Stimulated activated naive CD8-positive, alpha-beta T cell treated with anti-CD3 and anti-CD28 coated beads, Interleukin-15, amount 100 ng/mL, for 72 hours (primary cell): ENCODE results near the gene ARHGAP6.
"Not testable (repeated sequence)": the region's sequence is repeated elsewhere in the genome, so short reads cannot be mapped to it uniquely, and the experiment has no call there.

ENCODE experiments used
- ATAC-seq: fragments of 150-1000 bp; cut with Tn5 transposase; 2 replicates; pipeline ENCODE4 v1.10.0; 2021; ENCODE audit warnings: mild to moderate bottlenecking, moderate library complexity
- DNase-seq, 2 donors: peaks; one replicate each; pipeline ENCODE4 v3.0.0; 2021 to 2022
- H3K27ac Mint-ChIP-seq, 2 donors: one replicate each; pipeline ENCODE4 v1.8.0; 2022; ENCODE audit warnings: mild to moderate bottlenecking in 2 of 2, mixed read lengths in 2 of 2, moderate library complexity in 2 of 2
- H3K27me3 Mint-ChIP-seq: one replicate; pipeline ENCODE4 v1.8.0; 2022; ENCODE audit warnings: mixed read lengths
- H3K4me1 Mint-ChIP-seq: one replicate; pipeline ENCODE4 v1.8.0; 2022; ENCODE audit warnings: mild to moderate bottlenecking, mixed read lengths
- H3K4me3 Mint-ChIP-seq, 2 donors: one replicate each; pipeline ENCODE4 v1.8.0; 2022; ENCODE audit warnings: mild to moderate bottlenecking in 2 of 2, mixed read lengths in 2 of 2, moderate library complexity in 1 of 2
- H3K9me3 Mint-ChIP-seq, 2 donors: one replicate each; pipeline ENCODE4 v1.8.0; 2022; ENCODE audit warnings: mixed read lengths in 2 of 2

The ARHGAP6 gene

GRCh38 chrX:11664211-11665167, 1.2 kb downstream of the ARHGAP6 start:
- Mint-ChIP-seq H3K27me3 (peaks cover 74% of the 10 kb centered on the region), H3K9me3 (no peaks in the 10 kb centered on the region), H3K4me1 (peaks cover 22% of the 10 kb centered on the region), H3K27ac (no peak overlapping the region), H3K4me3 (peak overlapping the region; percentile 49 to 73)
- ATAC-seq (peak; percentile 28), DNase-seq (peak in 1 of 2 donors; percentile 0)

DNA sequence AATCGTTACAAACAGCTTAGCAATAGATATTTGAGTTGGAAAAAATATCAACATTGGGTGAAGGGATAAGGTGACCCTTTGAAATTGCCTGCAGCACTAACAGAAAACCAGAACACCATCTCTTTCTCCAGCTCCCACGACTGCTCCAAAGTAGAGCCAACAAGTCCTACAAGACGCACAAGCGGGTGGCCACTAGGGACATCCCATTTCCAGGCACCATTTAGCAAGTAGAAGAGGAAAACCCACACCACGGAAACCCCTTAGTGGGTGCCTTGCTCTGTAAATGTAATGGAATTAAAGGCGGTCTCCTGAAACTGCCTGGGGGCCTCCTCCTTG, 1.9 kb downstream of the ARHGAP6 start:
- no peaks in the 10 kb centered on the region for H3K9me3 Mint-ChIP-seq
- DNase-seq: no peak
- no peak overlapping the region for H3K27ac Mint-ChIP-seq
- peak overlapping the region; percentile 49 to 73 for H3K4me3 Mint-ChIP-seq
- peaks cover 22% of the 10 kb centered on the region for H3K4me1 Mint-ChIP-seq
- H3K27me3 Mint-ChIP-seq: peaks cover 70% of the 10 kb centered on the region
- ATAC-seq: no peak

DNA sequence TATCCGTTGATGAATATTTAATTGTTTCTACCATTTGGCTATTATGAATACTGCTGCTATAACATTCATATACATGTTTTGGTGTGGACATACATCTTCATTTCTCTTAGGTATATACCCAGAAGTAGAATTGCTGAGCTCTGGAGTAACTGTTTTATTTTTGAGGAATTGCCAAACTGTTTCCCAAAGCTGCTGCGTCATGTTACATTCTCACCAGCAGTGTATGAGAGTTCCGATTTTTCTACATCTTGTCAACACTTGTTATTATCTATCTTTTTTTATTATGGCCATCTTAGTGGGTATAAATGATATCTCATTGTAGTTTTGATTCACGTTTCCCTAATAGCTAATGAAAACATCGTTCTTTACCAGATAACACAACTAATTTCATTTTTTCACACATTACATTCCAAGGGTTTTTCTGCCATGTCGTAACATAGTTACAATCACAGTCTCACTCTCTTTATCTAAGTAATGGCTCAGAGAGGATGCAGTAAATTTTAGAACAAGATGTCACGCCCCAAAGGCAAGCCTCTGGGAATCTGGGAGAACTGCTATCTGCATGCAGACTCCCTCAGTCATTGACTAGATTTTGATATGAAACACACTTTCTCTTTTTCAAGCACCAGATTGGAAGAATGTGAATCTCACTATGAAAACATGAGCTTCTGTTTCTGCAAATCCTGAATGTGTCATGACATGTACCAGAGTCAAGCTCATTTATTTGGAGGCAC, 10.3 kb downstream of the ARHGAP6 start:
- Mint-ChIP-seq H3K27me3 (peaks cover 19% of the 10 kb centered on the region), H3K4me1 (no peaks in the 10 kb centered on the region), H3K27ac (no peak overlapping the region), H3K4me3 (no peak overlapping the region), H3K9me3 (no peaks in the 10 kb centered on the region)
- ATAC-seq (no peak), DNase-seq (no peak)

- Mint-ChIP-seq H3K4me1 (no peaks in the 10 kb centered on the region), H3K4me3 (no peak overlapping the region), H3K9me3 (no peaks in the 10 kb centered on the region), H3K27ac (no peak overlapping the region), H3K27me3 (peaks cover 12% of the 10 kb centered on the region)
- DNase-seq: no peak
- no peak for ATAC-seq
Observed at GRCh38 chrX:11648705-11649519, 16.8 kb downstream of the ARHGAP6 start.

GRCh38 chrX:11647138-11647537, 18.6 kb downstream of the ARHGAP6 start:
- Mint-ChIP-seq H3K4me1 (no peaks in the 10 kb centered on the region), H3K9me3 (no peaks in the 10 kb centered on the region), H3K4me3 (no peak overlapping the region), H3K27me3 (peaks cover 12% of the 10 kb centered on the region), H3K27ac (no peak overlapping the region)
- ATAC-seq (no peak), DNase-seq (no peak)

- Mint-ChIP-seq H3K27me3 (peaks cover 19% of the 10 kb centered on the region), H3K9me3 (no peaks in the 10 kb centered on the region), H3K4me3 (no peak overlapping the region), H3K4me1 (no peaks in the 10 kb centered on the region), H3K27ac (no peak overlapping the region)
- DNase-seq (no peak), ATAC-seq (no peak)
Observed at GRCh38 chrX:11641349-11642065, 24.2 kb downstream of the ARHGAP6 start.

- H3K4me3 Mint-ChIP-seq: no peak overlapping the region
- ATAC-seq (no peak), DNase-seq (no peak)
- H3K4me1 Mint-ChIP-seq: no peaks in the 10 kb centered on the region
- H3K27ac Mint-ChIP-seq: no peak overlapping the region
- H3K27me3 Mint-ChIP-seq: peaks cover 7% of the 10 kb centered on the region
- H3K9me3 Mint-ChIP-seq: no peaks in the 10 kb centered on the region
Observed at GRCh38 chrX:11640089-11640488, 25.6 kb downstream of the ARHGAP6 start.

GRCh38 chrX:11632732-11633131, 33.0 kb downstream of the ARHGAP6 start:
- ATAC-seq: no peak
- H3K9me3 Mint-ChIP-seq: no peaks in the 10 kb centered on the region
- DNase-seq: no peak
- no peak overlapping the region for H3K4me3 Mint-ChIP-seq
- H3K27me3 Mint-ChIP-seq: peaks cover 12% of the 10 kb centered on the region
- H3K27ac Mint-ChIP-seq: no peak overlapping the region
- H3K4me1 Mint-ChIP-seq: no peaks in the 10 kb centered on the region

DNA sequence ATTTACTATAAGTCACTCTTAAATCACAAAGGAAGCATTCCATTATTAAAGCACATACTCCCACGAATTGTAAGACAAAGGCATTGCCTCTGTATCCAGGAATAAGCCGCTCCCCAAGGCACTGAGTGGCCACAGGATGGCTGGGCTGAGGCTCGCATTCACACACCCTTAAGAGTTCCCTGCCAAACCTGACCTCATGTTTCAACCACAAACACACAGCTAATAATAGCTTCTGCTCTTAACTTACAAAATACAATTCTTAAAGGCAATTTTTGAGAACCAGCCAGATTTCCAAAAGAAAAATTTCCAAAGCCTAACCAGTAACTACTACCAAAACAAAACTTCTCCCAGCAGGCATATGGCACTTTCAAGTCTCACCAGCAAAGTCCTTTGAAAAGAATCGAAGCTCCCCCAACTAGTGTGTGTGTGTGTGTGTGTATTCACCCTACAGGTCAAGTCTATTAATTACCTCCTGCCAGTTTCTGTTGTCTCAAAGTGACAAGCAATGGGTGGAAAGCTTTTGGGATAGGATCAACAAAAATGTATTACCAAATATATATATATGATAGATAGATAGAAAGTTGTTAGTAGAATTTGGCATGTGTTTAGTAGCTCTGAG, 36.0 kb downstream of the ARHGAP6 start:
- no peak overlapping the region for H3K27ac Mint-ChIP-seq
- ATAC-seq (no peak), DNase-seq (no peak)
- H3K4me1 Mint-ChIP-seq: no peaks in the 10 kb centered on the region
- H3K4me3 Mint-ChIP-seq: no peak overlapping the region
- peaks cover 12% of the 10 kb centered on the region for H3K27me3 Mint-ChIP-seq
- no peaks in the 10 kb centered on the region for H3K9me3 Mint-ChIP-seq

DNA sequence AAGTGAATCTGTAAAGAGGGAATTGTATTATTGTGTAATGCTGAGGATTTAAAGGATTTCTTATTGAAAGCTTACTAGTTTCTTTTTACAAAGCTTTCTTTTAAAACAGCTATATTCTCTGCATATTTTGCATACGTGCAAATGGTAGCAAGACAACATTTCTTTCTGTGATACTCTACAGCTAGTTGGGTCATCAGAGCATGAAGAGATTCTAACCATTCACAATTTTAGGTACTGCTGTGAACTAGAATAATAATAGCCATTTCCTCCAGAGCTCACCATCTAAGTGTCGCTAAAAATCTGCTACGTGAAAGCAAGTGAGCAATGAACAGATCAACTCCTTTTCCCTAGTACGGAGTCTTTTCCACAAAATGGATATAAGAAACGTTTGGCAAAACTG, 37.3 kb downstream of the ARHGAP6 start:
- no peaks in the 10 kb centered on the region for H3K4me1 Mint-ChIP-seq
- DNase-seq (no peak), ATAC-seq (no peak)
- H3K27me3 Mint-ChIP-seq: peaks cover 9% of the 10 kb centered on the region
- H3K4me3 Mint-ChIP-seq: no peak overlapping the region
- no peak overlapping the region for H3K27ac Mint-ChIP-seq
- H3K9me3 Mint-ChIP-seq: no peaks in the 10 kb centered on the region

DNA sequence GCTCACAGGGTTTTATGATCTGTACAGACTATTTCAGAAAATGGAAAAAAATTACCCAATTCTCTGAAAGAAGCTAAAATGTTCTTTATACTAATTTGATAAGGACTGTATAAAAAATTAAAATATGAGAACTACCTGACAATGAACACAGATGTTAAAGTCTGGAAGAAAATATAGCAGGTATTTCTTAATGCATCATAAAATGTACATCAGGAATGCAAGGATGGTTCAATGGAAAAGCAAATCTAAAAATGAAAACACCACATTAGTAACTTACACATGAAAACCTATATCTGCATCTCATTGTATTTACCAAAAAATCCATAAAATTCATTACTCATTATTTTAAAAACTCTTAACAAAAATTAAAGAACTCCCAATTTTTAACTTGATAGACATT, 39.4 kb downstream of the ARHGAP6 start:
- Mint-ChIP-seq H3K27me3 (peaks cover under 1% of the 10 kb centered on the region), H3K27ac (no peak overlapping the region), H3K4me1 (no peaks in the 10 kb centered on the region), H3K9me3 (no peaks in the 10 kb centered on the region), H3K4me3 (no peak overlapping the region)
- ATAC-seq (no peak), DNase-seq (no peak)

DNA sequence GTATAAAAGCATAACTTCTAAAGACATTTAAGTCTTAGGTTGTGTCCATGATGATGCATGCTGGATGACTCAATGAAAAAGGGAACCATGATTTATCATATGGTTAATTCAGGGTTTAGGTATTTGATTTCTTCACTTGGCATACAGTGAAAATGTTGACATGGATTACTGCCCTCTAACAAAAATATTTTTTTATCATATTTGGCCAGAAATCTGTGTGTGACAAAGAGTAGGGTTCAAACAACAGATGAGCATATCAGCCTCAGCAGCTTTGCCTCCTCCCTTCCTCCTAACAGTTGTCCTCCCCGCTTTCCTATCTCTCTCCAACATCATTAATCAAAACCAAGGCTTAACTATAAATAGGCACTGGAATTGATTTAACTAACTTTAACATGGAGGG, 46.3 kb downstream of the ARHGAP6 start:
- no peak overlapping the region for H3K4me3 Mint-ChIP-seq
- DNase-seq: no peak
- H3K9me3 Mint-ChIP-seq: no peaks in the 10 kb centered on the region
- ATAC-seq: no peak
- H3K27ac Mint-ChIP-seq: no peak overlapping the region
- no peaks in the 10 kb centered on the region for H3K4me1 Mint-ChIP-seq
- peaks cover 17% of the 10 kb centered on the region for H3K27me3 Mint-ChIP-seq

DNA sequence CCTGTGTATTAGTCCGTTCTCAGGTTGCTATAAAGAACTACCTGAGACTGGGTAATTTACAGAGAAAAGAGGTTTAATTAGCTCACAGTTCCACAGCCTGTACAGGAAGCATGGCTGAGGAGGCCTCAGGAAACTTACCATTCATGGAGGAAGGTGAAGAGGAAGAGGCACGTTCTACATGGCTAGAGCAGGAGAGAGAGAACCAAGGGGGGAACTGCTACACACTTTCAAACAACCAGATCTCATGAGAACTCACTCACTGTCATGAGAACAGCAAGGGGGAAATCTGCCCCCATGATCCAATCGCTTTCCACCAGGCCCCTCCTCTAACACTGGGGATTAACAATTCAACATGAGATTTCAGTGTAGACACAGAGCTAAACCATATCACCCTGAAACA, 51.5 kb downstream of the ARHGAP6 start:
- H3K27me3 Mint-ChIP-seq, H3K4me3 Mint-ChIP-seq, H3K4me1 Mint-ChIP-seq, DNase-seq, ATAC-seq, H3K9me3 Mint-ChIP-seq, H3K27ac Mint-ChIP-seq: not testable (repeated sequence)

DNA sequence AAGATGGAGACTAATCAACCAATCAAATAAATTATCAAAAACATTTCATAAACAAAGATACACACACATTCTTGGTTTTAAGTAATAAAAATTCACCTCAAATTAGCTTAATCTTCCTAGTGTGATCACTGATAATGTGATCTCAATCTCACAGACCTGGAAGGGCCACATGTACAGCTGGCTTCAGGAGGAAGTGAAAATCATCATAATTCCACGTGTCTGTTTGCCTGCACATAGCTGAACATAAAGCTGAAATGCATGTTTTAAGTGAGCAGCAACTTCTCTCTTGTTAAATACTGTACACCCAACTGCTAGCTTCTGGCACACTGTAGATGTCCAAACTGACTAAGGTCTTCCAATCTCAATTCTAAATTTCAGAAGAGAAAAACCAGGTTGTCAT, 53.8 kb downstream of the ARHGAP6 start:
- no peak for ATAC-seq
- H3K27ac Mint-ChIP-seq: no peak overlapping the region
- no peaks in the 10 kb centered on the region for H3K4me1 Mint-ChIP-seq
- H3K9me3 Mint-ChIP-seq: no peaks in the 10 kb centered on the region
- DNase-seq: no peak
- no peak overlapping the region for H3K4me3 Mint-ChIP-seq
- H3K27me3 Mint-ChIP-seq: no peaks in the 10 kb centered on the region

DNA sequence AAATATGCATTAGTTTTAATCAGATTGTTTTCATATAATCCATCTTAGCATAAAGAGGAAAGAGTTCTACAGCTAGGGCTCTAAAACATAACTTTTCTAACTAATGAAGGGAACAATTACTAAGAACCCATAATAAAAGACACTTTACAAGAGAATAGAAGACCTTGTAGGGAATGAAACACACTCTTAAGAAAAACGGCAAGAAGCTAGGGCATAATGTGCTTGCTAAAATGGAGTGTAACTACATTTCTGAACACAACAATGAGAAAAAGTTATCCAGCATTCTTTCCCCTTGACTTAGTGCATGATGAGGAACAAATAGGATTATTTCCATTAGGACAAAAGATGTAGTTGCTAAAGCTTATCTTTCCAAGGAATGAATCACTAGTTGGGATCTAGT, 54.6 kb downstream of the ARHGAP6 start:
- Mint-ChIP-seq H3K4me3 (no peak overlapping the region), H3K27me3 (no peaks in the 10 kb centered on the region), H3K9me3 (no peaks in the 10 kb centered on the region), H3K4me1 (no peaks in the 10 kb centered on the region), H3K27ac (no peak overlapping the region)
- no peak for ATAC-seq
- DNase-seq: no peak
